AG04450 (cell line): Measurements from ENCODE around the gene OR9Q2. TPM values are rescaled to one million over a fixed set of nuclear protein-coding genes. Genes with fewer than 3 reads are reported as not detected.

Experiments used
- CTCF ChIA-PET: fragments of 300-600, 350-600 bp; formaldehyde crosslinking; extraction: SDS; loops from one replicate; lab custom pipeline; 2022; ENCODE audit warnings: antibody characterized with exemption, inconsistent platforms; lab: Charles Lee
- POLR2A ChIA-PET: fragments of 350-600 bp; formaldehyde crosslinking; extraction: SDS; loops from one replicate; lab custom pipeline; 2021; ENCODE audit warnings: antibody characterized with exemption, inconsistent platforms; lab: Yijun Ruan, JAX
- DNase-seq: peaks from one replicate; pipeline ENCODE4 v3.0.0-alpha.2; 2011; ENCODE audit warnings: low read depth, low spot score
- H3K27ac ChIP-seq: one replicate; pipeline ENCODE4 v1.5.1; 2012; ENCODE audit warnings: low read depth, low read length, control low read depth
- H3K27me3 ChIP-seq: one replicate; pipeline ENCODE4 v1.6.0; 2012; ENCODE audit warnings: low read length; ENCODE audit not compliant: control insufficient read depth, insufficient read depth
- H3K4me3 ChIP-seq: 2 replicates; pipeline ENCODE4 v1.5.1; 2011; ENCODE audit warnings: mild to moderate bottlenecking, low read depth, low read length, control low read depth
- H3K9me3 ChIP-seq: 2 replicates; pipeline ENCODE4 v1.5.1; 2012; ENCODE audit warnings: low read length; ENCODE audit not compliant: control insufficient read depth, insufficient read depth
- polyA minus RNA-seq: library from RNA; depleted of rRNA, polyadenylated mRNA; stranded (reverse); fragments of >200 nt; gene quantifications from 2 replicates; pipeline ENCODE4 v1.2.3, GENCODE V29; 2011; rRNA and poly(A)+ RNA removed
- polyA plus RNA-seq: library from polyadenylated mRNA; depleted of rRNA; stranded (reverse); fragments of >200 nt; gene quantifications from 2 replicates; pipeline ENCODE4 v1.2.3, GENCODE V29; 2011; rRNA removed
- TF ChIP-seq, protein P1 (sequence below): IDR thresholded peaks from 2 replicates; pipeline ENCODE4 v1.5.1; 2011; ENCODE audit warnings: low read depth, low read length, control low read depth, inconsistent platforms

OR9Q2 gene, protein sequence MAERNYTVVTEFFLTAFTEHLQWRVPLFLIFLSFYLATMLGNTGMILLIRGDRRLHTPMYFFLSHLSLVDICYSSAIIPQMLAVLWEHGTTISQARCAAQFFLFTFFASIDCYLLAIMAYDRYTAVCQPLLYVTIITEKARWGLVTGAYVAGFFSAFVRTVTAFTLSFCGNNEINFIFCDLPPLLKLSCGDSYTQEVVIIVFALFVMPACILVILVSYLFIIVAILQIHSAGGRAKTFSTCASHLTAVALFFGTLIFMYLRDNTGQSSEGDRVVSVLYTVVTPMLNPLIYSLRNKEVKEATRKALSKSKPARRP
- polyA plus RNA-seq (not detected in 2 replicates), polyA minus RNA-seq (not detected in 2 replicates)

DNA sequence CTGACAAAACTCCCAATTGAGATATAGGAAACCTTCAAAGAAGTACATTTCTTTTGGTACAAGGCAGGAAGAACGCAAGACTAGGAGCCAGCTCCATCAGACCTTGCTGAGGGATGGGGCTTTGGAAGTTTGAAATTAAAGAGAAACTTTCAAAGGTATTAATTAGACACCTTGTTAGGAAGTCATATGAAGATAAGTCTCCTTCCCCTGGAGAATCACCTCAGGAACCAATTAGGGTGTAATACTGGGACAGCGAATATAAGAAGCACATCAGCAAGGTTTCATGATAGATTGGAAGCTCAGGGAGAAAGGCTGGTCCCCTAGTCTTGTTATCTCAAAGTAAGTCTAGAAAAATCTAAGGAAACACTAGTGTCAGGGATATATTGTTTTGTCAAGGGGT lies at the start of gene OR9Q2:
Gene OR9Q2, plus strand, starts transcription at position 301 of the 400 bp plus-strand sequence. CDS start 1,421 bp downstream, outside the sequence.
- H3K9me3 ChIP-seq = no peaks in the 10 kb centered on the region; the same call in 1 of the 2 replicates
- CTCF ChIA-PET = no interaction called here

GRCh38 chr11:58142761-58143160 lies 46.1 kb upstream of the OR9Q2 start:
- no peak overlapping the region for H3K4me3 ChIP-seq
- POLR2A ChIA-PET = no interaction called here
- TF ChIP-seq, protein P1, sequence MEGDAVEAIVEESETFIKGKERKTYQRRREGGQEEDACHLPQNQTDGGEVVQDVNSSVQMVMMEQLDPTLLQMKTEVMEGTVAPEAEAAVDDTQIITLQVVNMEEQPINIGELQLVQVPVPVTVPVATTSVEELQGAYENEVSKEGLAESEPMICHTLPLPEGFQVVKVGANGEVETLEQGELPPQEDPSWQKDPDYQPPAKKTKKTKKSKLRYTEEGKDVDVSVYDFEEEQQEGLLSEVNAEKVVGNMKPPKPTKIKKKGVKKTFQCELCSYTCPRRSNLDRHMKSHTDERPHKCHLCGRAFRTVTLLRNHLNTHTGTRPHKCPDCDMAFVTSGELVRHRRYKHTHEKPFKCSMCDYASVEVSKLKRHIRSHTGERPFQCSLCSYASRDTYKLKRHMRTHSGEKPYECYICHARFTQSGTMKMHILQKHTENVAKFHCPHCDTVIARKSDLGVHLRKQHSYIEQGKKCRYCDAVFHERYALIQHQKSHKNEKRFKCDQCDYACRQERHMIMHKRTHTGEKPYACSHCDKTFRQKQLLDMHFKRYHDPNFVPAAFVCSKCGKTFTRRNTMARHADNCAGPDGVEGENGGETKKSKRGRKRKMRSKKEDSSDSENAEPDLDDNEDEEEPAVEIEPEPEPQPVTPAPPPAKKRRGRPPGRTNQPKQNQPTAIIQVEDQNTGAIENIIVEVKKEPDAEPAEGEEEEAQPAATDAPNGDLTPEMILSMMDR = no peak
- H3K9me3 ChIP-seq = no peaks in the 10 kb centered on the region
- H3K27ac ChIP-seq = no peak overlapping the region
- DNase-seq = no peak
- H3K27me3 ChIP-seq = no peaks in the 10 kb centered on the region
- CTCF ChIA-PET = no interaction called here

More for the DNA sequence above, at the start of gene OR9Q2:
- TF ChIP-seq, protein P1 = no peak
- no peaks in the 10 kb centered on the region for H3K27me3 ChIP-seq
- H3K4me3 ChIP-seq = no peak within 1 kb of the TSS
- no peak for DNase-seq
- POLR2A ChIA-PET = no interaction called here
- no peak within 1 kb of the TSS for H3K27ac ChIP-seq

DNA sequence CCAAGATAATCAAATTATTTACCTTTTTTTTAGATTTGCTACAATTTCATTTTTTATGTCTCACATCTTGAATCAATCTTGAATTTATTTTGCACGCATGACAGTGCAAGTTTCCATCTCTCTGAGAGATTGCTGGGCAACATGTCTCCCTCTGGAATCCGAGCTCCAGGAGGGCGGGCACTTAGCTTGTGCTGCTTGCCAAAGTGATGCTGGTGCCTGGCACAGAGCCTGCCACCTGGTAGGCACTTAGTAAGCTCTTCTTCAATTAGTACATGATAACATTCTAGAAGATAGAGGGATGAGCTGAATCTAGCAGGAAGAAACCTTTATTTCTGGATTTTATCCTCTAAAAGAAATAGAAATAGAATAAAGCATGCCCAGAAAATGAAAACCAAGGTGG lies 36.1 kb upstream of the OR9Q2 start:
- DNase-seq = no peak
- H3K4me3 ChIP-seq = no peak overlapping the region
- TF ChIP-seq, protein P1 = no peak
- CTCF ChIA-PET = no interaction called here
- POLR2A ChIA-PET = no interaction called here
- H3K27me3 ChIP-seq = no peaks in the 10 kb centered on the region
- no peak overlapping the region for H3K27ac ChIP-seq
- no peaks in the 10 kb centered on the region for H3K9me3 ChIP-seq

DNA sequence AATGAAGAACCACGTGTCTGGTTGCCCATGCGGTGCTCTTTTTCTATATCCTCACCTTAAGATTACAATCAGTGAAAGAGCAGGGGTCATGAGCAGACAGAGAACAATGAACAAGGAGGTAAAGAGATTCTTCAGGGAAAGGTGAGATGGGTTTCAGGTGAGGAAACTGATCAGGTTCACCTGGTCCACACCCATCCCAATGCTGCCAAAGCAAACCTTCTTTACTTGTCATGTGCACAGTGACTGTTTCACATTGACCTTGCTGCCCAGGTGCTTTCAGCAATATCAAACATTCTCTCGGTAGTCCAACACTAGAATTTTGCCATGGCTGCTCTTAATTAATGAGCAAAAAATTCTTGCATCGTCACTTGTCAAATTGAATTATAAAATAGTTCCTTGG lies 24.5 kb upstream of the OR9Q2 start:
- Histone ChIP-seq H3K4me3 (no peak overlapping the region), H3K27ac (no peak overlapping the region), H3K9me3 (no peaks in the 10 kb centered on the region), H3K27me3 (no peaks in the 10 kb centered on the region)
- DNase-seq = no peak
- TF ChIP-seq, protein P1 = no peak
- POLR2A ChIA-PET = no interaction called here
- CTCF ChIA-PET = no interaction called here

GRCh38 chr11:58164990-58165389 lies 23.9 kb upstream of the OR9Q2 start:
- Histone ChIP-seq H3K9me3 (no peaks in the 10 kb centered on the region), H3K27me3 (no peaks in the 10 kb centered on the region), H3K27ac (no peak overlapping the region), H3K4me3 (no peak overlapping the region)
- CTCF ChIA-PET = no interaction called here
- no peak for DNase-seq
- POLR2A ChIA-PET = no interaction called here
- TF ChIP-seq, protein P1 = no peak
